AG10803 (cell line): ENCODE results near the gene PDCD6IP.

Source experiments
- DNase-seq: peaks from one replicate; pipeline ENCODE4 v3.0.0; 2010; ENCODE audit warnings: low read depth
- H3K4me3 ChIP-seq: 2 replicates; pipeline ENCODE4 v1.5.1; 2011; ENCODE audit warnings: mild to moderate bottlenecking, low read length, control low read depth
- TF ChIP-seq, protein P1 (sequence below): conservative IDR thresholded peaks from 2 replicates; pipeline ENCODE4 v1.5.1; 2011; ENCODE audit warnings: mild to moderate bottlenecking, low read length, control low read depth, inconsistent platforms

Gene PDCD6IP

DNA sequence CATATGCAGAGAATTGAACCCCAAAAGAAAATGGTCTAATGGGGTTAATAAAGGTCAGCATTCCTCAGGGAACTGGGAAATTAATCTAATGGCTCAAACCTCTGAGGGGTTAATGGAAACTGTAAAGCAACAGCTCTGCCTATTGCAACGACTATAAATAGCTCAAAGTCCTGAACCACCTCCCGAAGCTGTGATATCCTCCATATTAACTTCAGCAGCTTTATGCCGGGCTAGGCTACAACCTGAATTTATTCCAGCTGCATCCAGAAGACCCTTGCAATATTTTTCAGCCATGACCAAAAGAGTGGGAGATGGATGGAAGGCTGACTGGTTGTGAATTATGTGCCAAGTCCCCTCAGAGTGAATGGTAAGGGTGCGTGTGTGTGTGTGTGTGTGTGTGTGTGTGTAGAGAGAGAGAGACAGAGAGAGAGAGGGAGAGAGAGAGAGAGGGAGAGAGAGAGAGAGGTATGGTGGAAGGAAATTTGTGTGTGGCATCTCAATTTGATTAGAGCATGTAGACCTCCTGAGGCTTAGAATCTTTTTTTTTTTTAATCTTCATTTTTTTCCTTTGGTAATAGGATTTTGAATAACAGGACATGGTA lies 109.9 kb downstream of the PDCD6IP start:
- DNase-seq = no peak
- TF ChIP-seq, protein P1, sequence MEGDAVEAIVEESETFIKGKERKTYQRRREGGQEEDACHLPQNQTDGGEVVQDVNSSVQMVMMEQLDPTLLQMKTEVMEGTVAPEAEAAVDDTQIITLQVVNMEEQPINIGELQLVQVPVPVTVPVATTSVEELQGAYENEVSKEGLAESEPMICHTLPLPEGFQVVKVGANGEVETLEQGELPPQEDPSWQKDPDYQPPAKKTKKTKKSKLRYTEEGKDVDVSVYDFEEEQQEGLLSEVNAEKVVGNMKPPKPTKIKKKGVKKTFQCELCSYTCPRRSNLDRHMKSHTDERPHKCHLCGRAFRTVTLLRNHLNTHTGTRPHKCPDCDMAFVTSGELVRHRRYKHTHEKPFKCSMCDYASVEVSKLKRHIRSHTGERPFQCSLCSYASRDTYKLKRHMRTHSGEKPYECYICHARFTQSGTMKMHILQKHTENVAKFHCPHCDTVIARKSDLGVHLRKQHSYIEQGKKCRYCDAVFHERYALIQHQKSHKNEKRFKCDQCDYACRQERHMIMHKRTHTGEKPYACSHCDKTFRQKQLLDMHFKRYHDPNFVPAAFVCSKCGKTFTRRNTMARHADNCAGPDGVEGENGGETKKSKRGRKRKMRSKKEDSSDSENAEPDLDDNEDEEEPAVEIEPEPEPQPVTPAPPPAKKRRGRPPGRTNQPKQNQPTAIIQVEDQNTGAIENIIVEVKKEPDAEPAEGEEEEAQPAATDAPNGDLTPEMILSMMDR = no peak
- H3K4me3 ChIP-seq = no peak overlapping the region

DNA sequence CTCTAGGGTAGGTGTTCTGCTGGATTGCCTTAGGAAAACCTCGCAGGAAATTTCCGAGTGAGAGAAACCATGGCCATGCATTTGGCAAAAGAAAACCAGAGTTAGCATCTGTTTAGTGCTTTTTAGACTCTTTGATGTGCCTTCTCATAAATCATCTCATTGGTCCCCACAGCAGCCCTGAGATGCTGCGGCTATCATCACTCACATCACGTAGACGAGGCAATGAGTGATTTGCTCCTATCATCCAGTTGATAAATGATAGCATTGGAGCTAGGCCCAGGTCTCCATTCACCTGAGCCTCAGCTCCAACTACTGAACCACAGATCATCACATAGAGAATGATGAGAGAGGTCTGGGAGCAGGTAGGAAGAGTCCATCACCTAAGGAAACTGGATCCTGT lies 111.1 kb downstream of the PDCD6IP start:
- DNase-seq = no peak
- TF ChIP-seq, protein P1 = no peak
- H3K4me3 ChIP-seq = no peak overlapping the region

DNA sequence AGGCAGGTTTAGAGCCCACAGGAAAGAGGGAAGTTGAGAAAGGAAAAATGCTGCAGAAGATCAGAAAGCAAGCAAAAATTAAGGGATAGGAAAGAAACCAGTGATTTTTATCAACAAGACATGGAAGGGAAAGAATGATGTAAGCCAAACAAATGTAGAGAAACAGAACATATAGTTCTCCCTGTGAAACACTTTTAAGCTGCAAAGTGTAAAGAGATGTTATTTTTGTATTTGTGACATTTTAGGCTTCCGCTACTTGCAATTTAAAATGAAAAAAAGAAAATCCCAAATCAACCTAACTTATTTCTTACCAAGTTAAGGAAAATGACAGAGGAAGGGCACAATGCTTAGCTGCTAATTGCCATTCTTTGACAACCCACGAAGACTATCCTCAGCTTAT lies 111.6 kb downstream of the PDCD6IP start:
- TF ChIP-seq, protein P1 = no peak
- DNase-seq = no peak
- H3K4me3 ChIP-seq = no peak overlapping the region

DNA sequence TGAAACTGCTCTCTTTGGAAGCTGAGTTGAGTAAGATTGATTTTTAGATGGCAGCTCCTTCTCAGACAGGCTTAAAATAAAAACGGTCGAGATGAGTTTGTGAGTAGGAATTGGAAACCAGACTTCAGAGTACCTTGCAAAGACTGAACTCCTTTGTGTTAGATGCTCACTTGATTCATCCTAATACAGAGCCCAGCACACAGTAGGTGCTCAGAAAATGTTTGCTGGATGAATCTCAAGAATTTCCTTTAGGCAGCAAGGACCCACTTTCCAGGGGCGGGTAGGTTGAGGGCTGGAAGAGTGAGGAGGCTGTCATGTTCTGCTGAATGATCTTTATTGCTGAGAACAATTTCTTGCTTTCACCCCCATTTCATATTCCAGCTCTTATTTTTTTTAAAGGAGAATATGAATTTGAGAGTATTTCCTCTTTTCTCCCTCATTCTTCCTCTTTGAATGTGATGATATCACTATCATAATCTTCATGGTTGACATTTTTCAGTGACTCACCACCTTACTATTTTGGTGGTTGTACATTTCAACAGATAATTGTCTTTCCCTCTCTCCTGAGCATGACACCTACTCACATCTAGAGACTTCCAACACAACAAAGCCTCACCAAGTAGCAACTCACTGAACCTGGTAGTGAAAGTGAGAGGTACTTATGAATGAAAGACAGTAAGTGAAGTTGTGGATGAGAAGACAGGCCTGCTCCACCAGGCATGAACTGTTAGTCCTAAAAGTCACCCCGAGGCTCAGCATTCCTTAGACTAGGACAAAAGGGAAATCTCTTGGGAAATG lies 113.3 kb downstream of the PDCD6IP start:
- no peak overlapping the region for H3K4me3 ChIP-seq
- DNase-seq = peak; percentile 51
- TF ChIP-seq, protein P1 = no peak

DNA sequence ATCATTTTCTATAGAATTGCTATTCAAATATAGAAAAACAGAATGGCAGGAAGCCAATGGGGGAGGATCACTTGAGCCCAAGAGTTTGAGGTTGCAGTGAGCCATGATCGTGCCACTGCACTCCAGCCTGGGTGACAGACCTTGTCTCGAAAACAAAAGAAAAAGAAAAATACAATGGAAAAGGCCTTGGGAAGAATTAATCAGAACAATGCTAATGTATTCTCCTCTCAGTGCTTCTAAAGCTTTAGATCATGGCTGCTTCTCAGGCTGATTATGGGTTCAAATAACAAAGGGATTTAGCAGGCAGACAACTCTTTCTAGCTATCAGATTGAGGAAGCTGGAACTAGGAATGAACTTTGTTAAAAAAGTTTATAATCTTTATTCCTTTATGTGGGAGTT lies 115.8 kb downstream of the PDCD6IP start:
- no peak for DNase-seq
- TF ChIP-seq, protein P1 = no peak
- H3K4me3 ChIP-seq = no peak overlapping the region

DNA sequence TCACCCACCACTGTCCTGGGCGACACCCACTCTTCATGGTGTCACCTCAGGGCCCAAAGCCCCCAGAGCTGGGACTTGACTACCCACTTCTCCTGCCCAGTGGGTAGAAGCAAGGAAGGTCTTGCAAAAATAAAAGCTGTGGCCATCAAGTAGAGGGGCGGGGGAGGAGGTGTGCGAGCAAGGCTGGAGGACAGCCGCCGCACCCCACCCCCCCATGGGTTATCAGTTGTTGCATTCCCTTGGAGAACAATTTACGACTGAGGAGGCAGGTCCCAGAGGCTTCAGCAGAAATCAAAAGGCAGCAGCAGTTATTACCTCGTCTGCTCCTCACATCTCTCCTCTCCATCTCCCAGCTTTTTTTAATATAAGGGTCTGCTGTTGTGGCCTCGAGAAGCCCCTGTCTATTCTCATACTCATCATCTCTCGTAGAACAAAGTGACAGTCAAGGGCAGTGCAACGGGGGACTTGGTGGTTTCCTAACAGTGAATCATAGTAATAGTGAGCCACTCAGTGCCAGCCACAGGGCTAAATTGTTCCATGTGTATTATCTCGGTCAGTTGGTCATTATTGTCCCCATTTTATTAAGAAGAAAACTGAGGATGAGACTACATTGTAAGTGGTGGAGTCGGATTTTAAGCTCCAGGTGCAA lies 116.4 kb downstream of the PDCD6IP start:
- no peak overlapping the region for H3K4me3 ChIP-seq
- DNase-seq = no peak
- TF ChIP-seq, protein P1 = no peak
